Measurements from ENCODE around the gene ACHE. TPM values are rescaled to one million over a fixed set of nuclear protein-coding genes. Genes with fewer than 3 reads are reported as not detected.

Gene ACHE
- total and polyA plus RNA-seq, 4 donors = 0.15 to 17.6 (median 0.21) TPM

GRCh38 chr7:100933734-100934133 is 38.0 kb upstream of the ACHE start:
- H3K4me3 ChIP-seq (ENCODE audit: low read depth in 1 of 3, low read length in 3 of 3) = no peak overlapping the region
- DNase-seq (ENCODE audit: low spot score) = no peak
- no peaks in the 10 kb centered on the region for H3K4me1 ChIP-seq (ENCODE audit: control insufficient read depth in 4 of 4, insufficient read depth in 4 of 4, low read length in 3 of 4)
- no peak overlapping the region for H3K9ac ChIP-seq (ENCODE audit: low read depth in 1 of 2, low read length in 2 of 2)
- TF ChIP-seq, protein P1, sequence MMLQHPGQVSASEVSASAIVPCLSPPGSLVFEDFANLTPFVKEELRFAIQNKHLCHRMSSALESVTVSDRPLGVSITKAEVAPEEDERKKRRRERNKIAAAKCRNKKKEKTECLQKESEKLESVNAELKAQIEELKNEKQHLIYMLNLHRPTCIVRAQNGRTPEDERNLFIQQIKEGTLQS (IDR thresholded peaks at IDR 0.05) = no peak
- TF ChIP-seq RXRA (IDR thresholded peaks at IDR 0.05) (no peak), MAX (IDR thresholded peaks at IDR 0.05) (no peak), RAD21 (IDR thresholded peaks at IDR 0.05) (no peak), HNF4A (conservative IDR thresholded peaks at IDR 0.05) (no peak), TAF1 (conservative IDR thresholded peaks at IDR 0.05) (no peak), SP1 (IDR thresholded peaks at IDR 0.05) (no peak), YY1 (IDR thresholded peaks at IDR 0.05) (no peak), FOXA2 (IDR thresholded peaks at IDR 0.05) (no peak), CTCF (IDR thresholded peaks at IDR 0.05; ENCODE audit: low read depth, low read length, missing input control) (no peak), EGR1 (IDR thresholded peaks at IDR 0.05; ENCODE audit: low read depth in 2 of 2) (no peak), JUND (IDR thresholded peaks at IDR 0.05) (no peak), NR2F2 (IDR thresholded peaks at IDR 0.05) (no peak), HNF4G (IDR thresholded peaks at IDR 0.05) (no peak), GABPA (IDR thresholded peaks at IDR 0.05 in 1 of 2, conservative IDR thresholded peaks at IDR 0.05 in 1 of 2) (no peak)
- TF ChIP-seq, protein P2, sequence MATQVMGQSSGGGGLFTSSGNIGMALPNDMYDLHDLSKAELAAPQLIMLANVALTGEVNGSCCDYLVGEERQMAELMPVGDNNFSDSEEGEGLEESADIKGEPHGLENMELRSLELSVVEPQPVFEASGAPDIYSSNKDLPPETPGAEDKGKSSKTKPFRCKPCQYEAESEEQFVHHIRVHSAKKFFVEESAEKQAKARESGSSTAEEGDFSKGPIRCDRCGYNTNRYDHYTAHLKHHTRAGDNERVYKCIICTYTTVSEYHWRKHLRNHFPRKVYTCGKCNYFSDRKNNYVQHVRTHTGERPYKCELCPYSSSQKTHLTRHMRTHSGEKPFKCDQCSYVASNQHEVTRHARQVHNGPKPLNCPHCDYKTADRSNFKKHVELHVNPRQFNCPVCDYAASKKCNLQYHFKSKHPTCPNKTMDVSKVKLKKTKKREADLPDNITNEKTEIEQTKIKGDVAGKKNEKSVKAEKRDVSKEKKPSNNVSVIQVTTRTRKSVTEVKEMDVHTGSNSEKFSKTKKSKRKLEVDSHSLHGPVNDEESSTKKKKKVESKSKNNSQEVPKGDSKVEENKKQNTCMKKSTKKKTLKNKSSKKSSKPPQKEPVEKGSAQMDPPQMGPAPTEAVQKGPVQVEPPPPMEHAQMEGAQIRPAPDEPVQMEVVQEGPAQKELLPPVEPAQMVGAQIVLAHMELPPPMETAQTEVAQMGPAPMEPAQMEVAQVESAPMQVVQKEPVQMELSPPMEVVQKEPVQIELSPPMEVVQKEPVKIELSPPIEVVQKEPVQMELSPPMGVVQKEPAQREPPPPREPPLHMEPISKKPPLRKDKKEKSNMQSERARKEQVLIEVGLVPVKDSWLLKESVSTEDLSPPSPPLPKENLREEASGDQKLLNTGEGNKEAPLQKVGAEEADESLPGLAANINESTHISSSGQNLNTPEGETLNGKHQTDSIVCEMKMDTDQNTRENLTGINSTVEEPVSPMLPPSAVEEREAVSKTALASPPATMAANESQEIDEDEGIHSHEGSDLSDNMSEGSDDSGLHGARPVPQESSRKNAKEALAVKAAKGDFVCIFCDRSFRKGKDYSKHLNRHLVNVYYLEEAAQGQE (IDR thresholded peaks at IDR 0.05) = no peak
- TF ChIP-seq, protein P3, sequence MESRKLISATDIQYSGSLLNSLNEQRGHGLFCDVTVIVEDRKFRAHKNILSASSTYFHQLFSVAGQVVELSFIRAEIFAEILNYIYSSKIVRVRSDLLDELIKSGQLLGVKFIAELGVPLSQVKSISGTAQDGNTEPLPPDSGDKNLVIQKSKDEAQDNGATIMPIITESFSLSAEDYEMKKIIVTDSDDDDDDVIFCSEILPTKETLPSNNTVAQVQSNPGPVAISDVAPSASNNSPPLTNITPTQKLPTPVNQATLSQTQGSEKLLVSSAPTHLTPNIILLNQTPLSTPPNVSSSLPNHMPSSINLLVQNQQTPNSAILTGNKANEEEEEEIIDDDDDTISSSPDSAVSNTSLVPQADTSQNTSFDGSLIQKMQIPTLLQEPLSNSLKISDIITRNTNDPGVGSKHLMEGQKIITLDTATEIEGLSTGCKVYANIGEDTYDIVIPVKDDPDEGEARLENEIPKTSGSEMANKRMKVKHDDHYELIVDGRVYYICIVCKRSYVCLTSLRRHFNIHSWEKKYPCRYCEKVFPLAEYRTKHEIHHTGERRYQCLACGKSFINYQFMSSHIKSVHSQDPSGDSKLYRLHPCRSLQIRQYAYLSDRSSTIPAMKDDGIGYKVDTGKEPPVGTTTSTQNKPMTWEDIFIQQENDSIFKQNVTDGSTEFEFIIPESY (IDR thresholded peaks at IDR 0.05) = no peak
- H3K27ac ChIP-seq (ENCODE audit: low read depth in 1 of 2, low read length in 2 of 2) = no peak overlapping the region
- 58% methylated on average over 4 of the region's 4 CpGs for WGBS
- no peaks in the 10 kb centered on the region for H3K27me3 ChIP-seq (ENCODE audit: control insufficient read depth in 4 of 4, insufficient read depth in 4 of 4, low read length in 3 of 4)
- H3K36me3 ChIP-seq (ENCODE audit: control insufficient read depth in 4 of 4, insufficient read depth in 3 of 4, low read depth in 1 of 4, low read length in 3 of 4) = no peaks in the 10 kb centered on the region
- no peaks in the 10 kb centered on the region for H3K9me3 ChIP-seq (ENCODE audit: control insufficient read depth in 4 of 4, low read length in 3 of 4)

- H3K4me3 ChIP-seq (ENCODE audit: low read depth in 1 of 3, low read length in 3 of 3) = no peak overlapping the region
- H3K4me1 ChIP-seq (ENCODE audit: control insufficient read depth in 4 of 4, insufficient read depth in 4 of 4, low read length in 3 of 4) = no peaks in the 10 kb centered on the region
- no peaks in the 10 kb centered on the region for H3K9me3 ChIP-seq (ENCODE audit: control insufficient read depth in 4 of 4, low read length in 3 of 4)
- WGBS = 91% methylated on average over 1 of the region's 1 CpG
- H3K27me3 ChIP-seq (ENCODE audit: control insufficient read depth in 4 of 4, insufficient read depth in 4 of 4, low read length in 3 of 4) = no peaks in the 10 kb centered on the region
- H3K27ac ChIP-seq (ENCODE audit: low read depth in 1 of 2, low read length in 2 of 2) = no peak overlapping the region
- no peak for DNase-seq (ENCODE audit: low spot score)
- H3K36me3 ChIP-seq (ENCODE audit: control insufficient read depth in 4 of 4, insufficient read depth in 3 of 4, low read depth in 1 of 4, low read length in 3 of 4) = no peaks in the 10 kb centered on the region
- no peak overlapping the region for H3K9ac ChIP-seq (ENCODE audit: low read depth in 1 of 2, low read length in 2 of 2)
- no peak for TF ChIP-seq HNF4A (conservative IDR thresholded peaks at IDR 0.05)
- no peak for TF ChIP-seq JUND (IDR thresholded peaks at IDR 0.05)
- TF ChIP-seq RXRA (IDR thresholded peaks at IDR 0.05) = no peak
- TF ChIP-seq, protein P2 (IDR thresholded peaks at IDR 0.05) = no peak
- no peak for TF ChIP-seq HNF4G (IDR thresholded peaks at IDR 0.05)
- TF ChIP-seq SP1 (IDR thresholded peaks at IDR 0.05) = no peak
- TF ChIP-seq, protein P3 (IDR thresholded peaks at IDR 0.05) = no peak
- no peak for TF ChIP-seq FOXA1 (IDR thresholded peaks at IDR 0.05)
Measured at GRCh38 chr7:100929808-100930174, 34.1 kb upstream of the ACHE start.

All from liver (tissue), 9 donors.